ENCODE measurements around the gene CCDC8. TPM values are rescaled to one million over a fixed set of nuclear protein-coding genes. Genes with fewer than 3 reads are reported as not detected.

Gene CCDC8
- total and polyA plus RNA-seq, 12 donors = 6.3 to 74.0 (median 34.4) TPM

- Histone ChIP-seq H3K36me3 (replicated peaks in 1 of 2) (no peaks in the 10 kb centered on the region), H3K4me3 (no peak overlapping the region), H3K27ac (no peak overlapping the region), H3K27me3 (no peaks in the 10 kb centered on the region), H3K9me3 (replicated peaks in 1 of 3) (no peaks in the 10 kb centered on the region), H3K4me1 (replicated peaks in 1 of 2) (peaks cover 0 to 4% of the 10 kb centered on the region in 2 donors)
- DNase-seq = no peak
- intact Hi-C loops (cut with DNase I) = no loop called here
- TF ChIP-seq POLR2A (IDR thresholded peaks at IDR 0.05) (no peak), CTCF (IDR thresholded peaks at IDR 0.05) (no peak)
- 85 to 91% (median 89%) methylated on average over 10 of the region's 10 CpGs for WGBS, 4 donors
These were observed 35.2 kb upstream of the CCDC8 start for GRCh38 chr19:46448601-46449000.

GRCh38 chr19:46447824-46448223 is 34.5 kb upstream of the CCDC8 start:
- Histone ChIP-seq H3K4me3 (no peak overlapping the region), H3K27ac (no peak overlapping the region), H3K27me3 (no peaks in the 10 kb centered on the region), H3K9me3 (replicated peaks in 1 of 3) (no peaks in the 10 kb centered on the region), H3K36me3 (replicated peaks in 1 of 2) (no peaks in the 10 kb centered on the region), H3K4me1 (replicated peaks in 1 of 2) (peaks cover 2 to 9% of the 10 kb centered on the region in 2 donors)
- intact Hi-C loops (cut with DNase I) = no loop called here
- TF ChIP-seq POLR2A (IDR thresholded peaks at IDR 0.05) (no peak), CTCF (IDR thresholded peaks at IDR 0.05) (no peak)
- no peak for DNase-seq
- WGBS, 4 donors = 67 to 88% (median 76%) methylated on average over 4 to 5 of the region's 5 CpGs

GRCh38 chr19:46447006-46447405 is 33.6 kb upstream of the CCDC8 start:
- Histone ChIP-seq H3K36me3 (replicated peaks in 1 of 2) (no peaks in the 10 kb centered on the region), H3K4me3 (no peak overlapping the region), H3K4me1 (replicated peaks in 1 of 2) (peaks cover 11 to 17% of the 10 kb centered on the region in 2 donors), H3K27ac (no peak overlapping the region), H3K27me3 (no peaks in the 10 kb centered on the region), H3K9me3 (replicated peaks in 1 of 3) (no peaks in the 10 kb centered on the region)
- TF ChIP-seq CTCF (IDR thresholded peaks at IDR 0.05) (no peak), POLR2A (IDR thresholded peaks at IDR 0.05) (no peak)
- no peak for DNase-seq
- intact Hi-C loops (cut with DNase I) = no loop called here
- 46 to 59% (median 47%) methylated on average over 3 of the region's 3 CpGs for WGBS, 4 donors

- DNase-seq = no peak
- no peaks in the 10 kb centered on the region for H3K27me3 ChIP-seq
- TF ChIP-seq POLR2A (IDR thresholded peaks at IDR 0.05) (no peak), CTCF (IDR thresholded peaks at IDR 0.05) (no peak)
- intact Hi-C loops (cut with DNase I) = no loop called here
- H3K4me1 ChIP-seq (replicated peaks in 1 of 2) = peaks cover 16 to 26% of the 10 kb centered on the region in 2 donors
- H3K36me3 ChIP-seq (replicated peaks in 1 of 2) = no peaks in the 10 kb centered on the region
- 85 to 90% (median 88%) methylated on average over 15 of the region's 15 CpGs for WGBS, 4 donors
- no peak overlapping the region for H3K4me3 ChIP-seq
- no peak overlapping the region for H3K27ac ChIP-seq
- no peaks in the 10 kb centered on the region for H3K9me3 ChIP-seq (replicated peaks in 1 of 3)
These were observed 32.7 kb upstream of the CCDC8 start for GRCh38 chr19:46446021-46446420.
